ENCODE results near the gene LCT.
"Not testable (repeated sequence)": the region's sequence is repeated elsewhere in the genome, so short reads cannot be mapped to it uniquely, and the experiment has no call there.

Gene LCT

GRCh38 chr2:135796606-135797005, 40.4 kb downstream of the LCT start:
- no peaks in the 10 kb centered on the region for H3K36me3 ChIP-seq (ENCODE audit: control insufficient read depth in 2 of 2, insufficient read depth in 1 of 2, low read length in 2 of 2)
- TF ChIP-seq ZNF398 (tag by site-specific recombination; IDR thresholded peaks at IDR 0.05) (no peak), ZNF580 (tag by site-specific recombination; IDR thresholded peaks at IDR 0.05) (no peak), ZNF350 (tag by site-specific recombination; IDR thresholded peaks at IDR 0.05) (no peak), ZNF791 (tag by site-specific recombination; IDR thresholded peaks at IDR 0.05) (no peak), GLIS1 (tag by site-specific recombination; IDR thresholded peaks at IDR 0.05) (no peak)
- ChIA-PET POLR2A (interaction anchor here (0.6 kb wide), 1 partner anchor 24 kb away, joined by 6 read pairs; no protein-coding TSS in a partner anchor), CTCF (interaction anchor here (0.6 to 3.4 kb wide), 20 partner anchors 10 to 808 kb away, joined by 3 to 47 read pairs (median 6); no protein-coding TSS in a partner anchor)
- no peak overlapping the region for H3K27ac ChIP-seq (ENCODE audit: extremely low read depth, low read depth, low read length)
- no peak overlapping the region for H3K4me3 ChIP-seq (ENCODE audit: low read depth, low read length)
- no peaks in the 10 kb centered on the region for H3K4me1 ChIP-seq (ENCODE audit: control insufficient read depth, insufficient read depth, low read length)
- no peaks in the 10 kb centered on the region for H3K9me3 ChIP-seq (ENCODE audit: control insufficient read depth, insufficient read depth, low read depth, low read length)

GRCh38 chr2:135795641-135796040, 41.3 kb downstream of the LCT start:
- H3K4me3 ChIP-seq (ENCODE audit: low read depth, low read length); H3K9me3 ChIP-seq (ENCODE audit: control insufficient read depth, insufficient read depth, low read depth, low read length); H3K4me1 ChIP-seq (ENCODE audit: control insufficient read depth, insufficient read depth, low read length); POLR2A ChIA-PET; H3K36me3 ChIP-seq (ENCODE audit: control insufficient read depth in 2 of 2, insufficient read depth in 1 of 2, low read length in 2 of 2); H3K27ac ChIP-seq (ENCODE audit: extremely low read depth, low read depth, low read length): not testable (repeated sequence)
- CTCF ChIA-PET: interaction anchor here (0.6 to 1.3 kb wide), 6 partner anchors 14 to 801 kb away, joined by 3 to 8 read pairs (median 3); no protein-coding TSS in a partner anchor

GRCh38 chr2:135792401-135793150, 44.4 kb downstream of the LCT start:
- Histone ChIP-seq H3K9me3 (ENCODE audit: control insufficient read depth, insufficient read depth, low read depth, low read length) (no peaks in the 10 kb centered on the region), H3K36me3 (ENCODE audit: control insufficient read depth in 2 of 2, insufficient read depth in 1 of 2, low read length in 2 of 2) (peaks cover 0 to 6% of the 10 kb centered on the region in 2 experiments; a peak in 1 of 3 replicates), H3K4me1 (ENCODE audit: control insufficient read depth, insufficient read depth, low read length) (no peaks in the 10 kb centered on the region), H3K4me3 (ENCODE audit: low read depth, low read length) (no peak overlapping the region), H3K27ac (ENCODE audit: extremely low read depth, low read depth, low read length) (no peak overlapping the region)
- ChIA-PET CTCF (no interaction called here), POLR2A (interaction anchor here (0.5 kb wide), 1 partner anchor 800 kb away, joined by 3 read pairs; no protein-coding TSS in a partner anchor)
- no peak for TF ChIP-seq ZNF701 (tag by site-specific recombination; IDR thresholded peaks at IDR 0.05)
- no peak for TF ChIP-seq WT1 (tag by site-specific recombination; IDR thresholded peaks at IDR 0.05)
- TF ChIP-seq ZNF776 (tag by site-specific recombination; IDR thresholded peaks at IDR 0.05; ENCODE audit: borderline replicate concordance): no peak
- TF ChIP-seq ZNF624 (tag by site-specific recombination; IDR thresholded peaks at IDR 0.05): no peak
- TF ChIP-seq KLF17 (tag by site-specific recombination; IDR thresholded peaks at IDR 0.05): no peak
- no peak for TF ChIP-seq ZNF513 (tag by site-specific recombination; IDR thresholded peaks at IDR 0.05)
- no peak for TF ChIP-seq ZNF112 (tag by site-specific recombination; IDR thresholded peaks at IDR 0.05)
- no peak for TF ChIP-seq SP3 (tag by site-specific recombination; IDR thresholded peaks at IDR 0.05)
- no peak for TF ChIP-seq ZFP41 (tag by site-specific recombination; IDR thresholded peaks at IDR 0.05; ENCODE audit: borderline replicate concordance)
